ENCODE measurements around the gene PLEKHH1. TPM values are rescaled to one million over a fixed set of nuclear protein-coding genes. Genes with fewer than 3 reads are reported as not detected.

Gene PLEKHH1
- total RNA-seq, 1 donor from 2014 or later, result 3.3 TPM

GRCh38 chr14:67557118-67557517 is 24.0 kb downstream of the PLEKHH1 start:
- Histone ChIP-seq H4K20me1 (ENCODE audit: insufficient read depth, low read length) (no peaks in the 10 kb centered on the region), H3K27me3 (ENCODE audit: insufficient read depth, low read length) (no peaks in the 10 kb centered on the region), H3K4me1 (ENCODE audit: insufficient read depth, low read length) (no peaks in the 10 kb centered on the region), H3K27ac (ENCODE audit: low read depth, low read length) (no peak overlapping the region), H3K4me3 (ENCODE audit: insufficient read depth, low read depth, low read length) (no peak overlapping the region), H2AFZ (ENCODE audit: low read depth, low read length) (no peak overlapping the region), H3K9me3 (ENCODE audit: insufficient read depth, low read depth, low read length) (no peaks in the 10 kb centered on the region), H3K4me2 (ENCODE audit: low read length) (no peak overlapping the region), H3K36me3 (ENCODE audit: insufficient read depth, low read length) (no peaks in the 10 kb centered on the region), H3K79me2 (ENCODE audit: insufficient read depth, low read length) (no peaks in the 10 kb centered on the region), H3K9ac (ENCODE audit: low read length) (no peak overlapping the region)
- H3K36me3 Mint-ChIP-seq (ENCODE audit: low read depth, unreplicated experiment), result peaks cover 3% of the 10 kb centered on the region
- peak overlapping the region; percentile 0 for H3K4me3 Mint-ChIP-seq (ENCODE audit: unreplicated experiment)
- no peak for FAIRE-seq
- peak; percentile 18 for DNase-seq (ENCODE audit: low read depth)
- peaks cover 6% of the 10 kb centered on the region for H3K4me1 Mint-ChIP-seq (ENCODE audit: low read depth, unreplicated experiment)
- no peaks in the 10 kb centered on the region for H3K27me3 Mint-ChIP-seq (ENCODE audit: low read depth, unreplicated experiment)
- no peak for TF ChIP-seq CTCF (IDR thresholded peaks at IDR 0.05; ENCODE audit: insufficient read depth, low read depth, low read length)
- no peak for TF ChIP-seq EZH2 (IDR thresholded peaks at IDR 0.05; ENCODE audit: insufficient read depth, low read length)
- H3K27ac Mint-ChIP-seq (ENCODE audit: unreplicated experiment), result peak overlapping the region; percentile 49
- H3K9me3 Mint-ChIP-seq (ENCODE audit: unreplicated experiment), result peaks cover 3% of the 10 kb centered on the region

GRCh38 chr14:67557656-67558055 is 24.6 kb downstream of the PLEKHH1 start:
- Histone ChIP-seq H3K9ac (ENCODE audit: low read length) (no peak overlapping the region), H4K20me1 (ENCODE audit: insufficient read depth, low read length) (no peaks in the 10 kb centered on the region), H3K4me2 (ENCODE audit: low read length) (no peak overlapping the region), H3K27me3 (ENCODE audit: insufficient read depth, low read length) (no peaks in the 10 kb centered on the region), H3K4me1 (ENCODE audit: insufficient read depth, low read length) (no peaks in the 10 kb centered on the region), H3K79me2 (ENCODE audit: insufficient read depth, low read length) (no peaks in the 10 kb centered on the region), H3K9me3 (ENCODE audit: insufficient read depth, low read depth, low read length) (no peaks in the 10 kb centered on the region), H3K27ac (ENCODE audit: low read depth, low read length) (no peak overlapping the region), H3K4me3 (ENCODE audit: insufficient read depth, low read depth, low read length) (no peak overlapping the region), H2AFZ (ENCODE audit: low read depth, low read length) (no peak overlapping the region), H3K36me3 (ENCODE audit: insufficient read depth, low read length) (no peaks in the 10 kb centered on the region)
- Mint-ChIP-seq H3K4me3 (ENCODE audit: unreplicated experiment) (no peak overlapping the region), H3K27ac (ENCODE audit: unreplicated experiment) (no peak overlapping the region), H3K9me3 (ENCODE audit: unreplicated experiment) (peaks cover 3% of the 10 kb centered on the region), H3K36me3 (ENCODE audit: low read depth, unreplicated experiment) (peaks cover 4% of the 10 kb centered on the region), H3K27me3 (ENCODE audit: low read depth, unreplicated experiment) (no peaks in the 10 kb centered on the region), H3K4me1 (ENCODE audit: low read depth, unreplicated experiment) (peaks cover 6% of the 10 kb centered on the region)
- TF ChIP-seq EZH2 (IDR thresholded peaks at IDR 0.05; ENCODE audit: insufficient read depth, low read length) (no peak), CTCF (IDR thresholded peaks at IDR 0.05; ENCODE audit: insufficient read depth, low read depth, low read length) (no peak)
- no peak for FAIRE-seq
- no peak for DNase-seq (ENCODE audit: low read depth)

GRCh38 chr14:67559639-67560038 is 26.5 kb downstream of the PLEKHH1 start:
- Mint-ChIP-seq H3K4me3 (ENCODE audit: unreplicated experiment) (no peak overlapping the region), H3K27ac (ENCODE audit: unreplicated experiment) (no peak overlapping the region), H3K27me3 (ENCODE audit: low read depth, unreplicated experiment) (no peaks in the 10 kb centered on the region), H3K4me1 (ENCODE audit: low read depth, unreplicated experiment) (peaks cover 6% of the 10 kb centered on the region), H3K36me3 (ENCODE audit: low read depth, unreplicated experiment) (peaks cover 4% of the 10 kb centered on the region), H3K9me3 (ENCODE audit: unreplicated experiment) (peaks cover 3% of the 10 kb centered on the region)
- Histone ChIP-seq H3K79me2 (ENCODE audit: insufficient read depth, low read length) (no peaks in the 10 kb centered on the region), H3K27me3 (ENCODE audit: insufficient read depth, low read length) (no peaks in the 10 kb centered on the region), H3K36me3 (ENCODE audit: insufficient read depth, low read length) (no peaks in the 10 kb centered on the region), H3K4me1 (ENCODE audit: insufficient read depth, low read length) (no peaks in the 10 kb centered on the region), H3K4me3 (ENCODE audit: insufficient read depth, low read depth, low read length) (no peak overlapping the region), H4K20me1 (ENCODE audit: insufficient read depth, low read length) (no peaks in the 10 kb centered on the region), H3K9ac (ENCODE audit: low read length) (no peak overlapping the region), H3K27ac (ENCODE audit: low read depth, low read length) (no peak overlapping the region), H3K9me3 (ENCODE audit: insufficient read depth, low read depth, low read length) (no peaks in the 10 kb centered on the region), H2AFZ (ENCODE audit: low read depth, low read length) (no peak overlapping the region), H3K4me2 (ENCODE audit: low read length) (no peak overlapping the region)
- no peak for TF ChIP-seq CTCF (IDR thresholded peaks at IDR 0.05; ENCODE audit: insufficient read depth, low read depth, low read length)
- no peak for TF ChIP-seq EZH2 (IDR thresholded peaks at IDR 0.05; ENCODE audit: insufficient read depth, low read length)
- DNase-seq (ENCODE audit: low read depth) (no peak), FAIRE-seq (no peak)
